Measurements from ENCODE around the gene PALM3. TPM values are rescaled to one million over a fixed set of nuclear protein-coding genes. Genes with fewer than 3 reads are reported as not detected.

PALM3 gene
- total RNA-seq, 1 experiment from 2014 or later, result 0.54 TPM

DNA sequence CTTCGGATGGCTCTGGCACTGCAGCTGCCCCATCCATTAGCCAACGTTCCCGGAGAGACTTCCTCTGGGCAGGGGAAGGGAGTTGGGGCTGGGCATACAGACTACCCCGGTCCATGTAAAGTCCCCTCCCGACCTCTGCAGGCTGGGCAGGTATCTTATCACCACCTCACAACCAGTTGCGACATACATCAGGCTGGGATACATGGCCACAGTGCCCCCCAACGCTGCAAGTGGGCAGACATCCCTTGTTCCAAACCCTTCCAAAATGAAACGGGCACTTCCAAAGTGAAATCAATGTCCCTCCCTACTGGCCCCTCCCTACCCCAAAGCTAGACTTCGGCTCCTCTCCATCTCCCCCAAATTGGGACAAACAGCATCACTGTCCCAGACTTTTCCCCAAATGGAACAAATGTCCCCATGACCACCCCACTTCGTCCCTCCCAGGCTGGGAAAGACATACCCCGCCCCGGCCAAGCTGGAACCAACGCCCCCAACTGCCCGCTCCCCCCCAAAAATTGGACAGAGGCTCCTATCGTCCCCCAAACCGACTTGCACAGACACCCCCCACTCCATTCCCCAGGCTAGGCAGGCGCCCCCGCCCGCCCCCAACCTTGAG lies 5.0 kb downstream of the PALM3 start:
- no peak for ATAC-seq
- ChIA-PET POLR2A (no interaction called here), CTCF (interaction anchor here (0.6 to 0.7 kb wide), 2 partner anchors 155 to 232 kb away, joined by 4 read pairs; no protein-coding TSS in a partner anchor)
- in situ Hi-C loops (cut with HindIII; ENCODE audit: low pct_unique_long_range_greater_than_20kb, low sequenced_read_pairs), result no loop called here
- H3K36me3 ChIP-seq (ENCODE audit: control insufficient read depth, insufficient read depth, low read length), result no peaks in the 10 kb centered on the region
- TF ChIP-seq, protein P1, sequence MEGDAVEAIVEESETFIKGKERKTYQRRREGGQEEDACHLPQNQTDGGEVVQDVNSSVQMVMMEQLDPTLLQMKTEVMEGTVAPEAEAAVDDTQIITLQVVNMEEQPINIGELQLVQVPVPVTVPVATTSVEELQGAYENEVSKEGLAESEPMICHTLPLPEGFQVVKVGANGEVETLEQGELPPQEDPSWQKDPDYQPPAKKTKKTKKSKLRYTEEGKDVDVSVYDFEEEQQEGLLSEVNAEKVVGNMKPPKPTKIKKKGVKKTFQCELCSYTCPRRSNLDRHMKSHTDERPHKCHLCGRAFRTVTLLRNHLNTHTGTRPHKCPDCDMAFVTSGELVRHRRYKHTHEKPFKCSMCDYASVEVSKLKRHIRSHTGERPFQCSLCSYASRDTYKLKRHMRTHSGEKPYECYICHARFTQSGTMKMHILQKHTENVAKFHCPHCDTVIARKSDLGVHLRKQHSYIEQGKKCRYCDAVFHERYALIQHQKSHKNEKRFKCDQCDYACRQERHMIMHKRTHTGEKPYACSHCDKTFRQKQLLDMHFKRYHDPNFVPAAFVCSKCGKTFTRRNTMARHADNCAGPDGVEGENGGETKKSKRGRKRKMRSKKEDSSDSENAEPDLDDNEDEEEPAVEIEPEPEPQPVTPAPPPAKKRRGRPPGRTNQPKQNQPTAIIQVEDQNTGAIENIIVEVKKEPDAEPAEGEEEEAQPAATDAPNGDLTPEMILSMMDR (IDR thresholded peaks at IDR 0.05), result no peak
- TF ChIP-seq TCF7L2 (IDR thresholded peaks at IDR 0.05; ENCODE audit: low read depth, low read length), result no peak
- TF ChIP-seq SIN3A (IDR thresholded peaks at IDR 0.05; ENCODE audit: borderline replicate concordance, insufficient read depth, low read depth, low read length), result no peak
- TF ChIP-seq, protein P2, sequence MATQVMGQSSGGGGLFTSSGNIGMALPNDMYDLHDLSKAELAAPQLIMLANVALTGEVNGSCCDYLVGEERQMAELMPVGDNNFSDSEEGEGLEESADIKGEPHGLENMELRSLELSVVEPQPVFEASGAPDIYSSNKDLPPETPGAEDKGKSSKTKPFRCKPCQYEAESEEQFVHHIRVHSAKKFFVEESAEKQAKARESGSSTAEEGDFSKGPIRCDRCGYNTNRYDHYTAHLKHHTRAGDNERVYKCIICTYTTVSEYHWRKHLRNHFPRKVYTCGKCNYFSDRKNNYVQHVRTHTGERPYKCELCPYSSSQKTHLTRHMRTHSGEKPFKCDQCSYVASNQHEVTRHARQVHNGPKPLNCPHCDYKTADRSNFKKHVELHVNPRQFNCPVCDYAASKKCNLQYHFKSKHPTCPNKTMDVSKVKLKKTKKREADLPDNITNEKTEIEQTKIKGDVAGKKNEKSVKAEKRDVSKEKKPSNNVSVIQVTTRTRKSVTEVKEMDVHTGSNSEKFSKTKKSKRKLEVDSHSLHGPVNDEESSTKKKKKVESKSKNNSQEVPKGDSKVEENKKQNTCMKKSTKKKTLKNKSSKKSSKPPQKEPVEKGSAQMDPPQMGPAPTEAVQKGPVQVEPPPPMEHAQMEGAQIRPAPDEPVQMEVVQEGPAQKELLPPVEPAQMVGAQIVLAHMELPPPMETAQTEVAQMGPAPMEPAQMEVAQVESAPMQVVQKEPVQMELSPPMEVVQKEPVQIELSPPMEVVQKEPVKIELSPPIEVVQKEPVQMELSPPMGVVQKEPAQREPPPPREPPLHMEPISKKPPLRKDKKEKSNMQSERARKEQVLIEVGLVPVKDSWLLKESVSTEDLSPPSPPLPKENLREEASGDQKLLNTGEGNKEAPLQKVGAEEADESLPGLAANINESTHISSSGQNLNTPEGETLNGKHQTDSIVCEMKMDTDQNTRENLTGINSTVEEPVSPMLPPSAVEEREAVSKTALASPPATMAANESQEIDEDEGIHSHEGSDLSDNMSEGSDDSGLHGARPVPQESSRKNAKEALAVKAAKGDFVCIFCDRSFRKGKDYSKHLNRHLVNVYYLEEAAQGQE (IDR thresholded peaks at IDR 0.05; ENCODE audit: insufficient read depth in 1 of 2, low read depth in 2 of 2, low read length in 1 of 2), result no peak
- no peak for TF ChIP-seq POLR2AphosphoS5 (IDR thresholded peaks at IDR 0.05; ENCODE audit: low read depth, low read length)
- peak overlapping the region in 1 of 2 experiments; percentile 24; a peak in 2 of 4 replicates for H3K4me3 ChIP-seq (ENCODE audit: low read depth in 2 of 2, low read length in 2 of 2)
- H3K27me3 ChIP-seq (ENCODE audit: control insufficient read depth, insufficient read depth, low read length), result no peaks in the 10 kb centered on the region
- no peak for DNase-seq (ENCODE audit: low read depth, low spot score)
- no peaks in the 10 kb centered on the region for H3K9me3 ChIP-seq (ENCODE audit: control insufficient read depth, insufficient read depth, low read depth, low read length)
- peaks cover 5% of the 10 kb centered on the region; the same call in 1 of the 2 replicates for H3K4me1 ChIP-seq (ENCODE audit: control insufficient read depth, insufficient read depth, low read length)
- no peak overlapping the region for H3K27ac ChIP-seq (ENCODE audit: low read length)
- intact Hi-C loops (cut with micrococcal nuclease; ENCODE audit: unreplicated experiment), result no loop called here
- BruUV-seq (replicated peaks), result no TSS peak

DNA sequence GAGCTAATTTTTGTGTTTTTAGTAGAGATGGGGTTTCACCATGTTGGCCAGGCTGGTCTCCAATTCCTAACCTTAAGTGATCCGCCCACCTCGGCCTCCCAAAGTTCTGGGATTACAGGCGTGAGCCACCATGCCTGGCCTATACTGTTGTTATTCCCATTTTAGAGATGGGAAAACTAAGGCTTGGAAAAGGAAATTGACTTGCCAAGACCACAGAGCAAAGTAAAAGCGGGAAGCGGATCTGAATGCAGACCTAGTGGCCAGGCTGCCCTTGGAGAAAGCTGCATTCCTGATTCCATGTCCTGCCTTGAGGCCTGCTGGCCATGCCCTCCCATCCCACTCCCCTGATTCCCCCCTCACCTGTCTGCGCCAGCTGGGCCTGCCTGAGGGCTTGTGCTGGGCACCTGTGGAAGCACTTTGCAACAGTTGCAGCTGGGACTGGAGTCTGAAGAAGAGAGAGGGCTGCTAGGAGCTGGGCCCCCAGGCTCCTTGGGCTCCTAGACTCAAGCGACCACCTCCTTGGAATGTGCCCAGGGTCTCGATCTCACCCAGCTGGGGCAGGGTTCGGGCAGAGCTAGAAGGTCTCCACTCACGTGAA lies 5.7 kb downstream of the PALM3 start:
- peaks cover 5% of the 10 kb centered on the region; the same call in 1 of the 2 replicates for H3K4me1 ChIP-seq (ENCODE audit: control insufficient read depth, insufficient read depth, low read length)
- no peaks in the 10 kb centered on the region for H3K9me3 ChIP-seq (ENCODE audit: control insufficient read depth, insufficient read depth, low read depth, low read length)
- intact Hi-C loops (cut with micrococcal nuclease; ENCODE audit: unreplicated experiment), result no loop called here
- no peak overlapping the region for H3K4me3 ChIP-seq (ENCODE audit: low read depth in 2 of 2, low read length in 2 of 2)
- no TSS peak for BruUV-seq (replicated peaks)
- ChIA-PET POLR2A (no interaction called here), CTCF (no interaction called here)
- no peak for TF ChIP-seq TCF7L2 (IDR thresholded peaks at IDR 0.05; ENCODE audit: low read depth, low read length)
- no peak for TF ChIP-seq POLR2AphosphoS5 (IDR thresholded peaks at IDR 0.05; ENCODE audit: low read depth, low read length)
- TF ChIP-seq, protein P1 (IDR thresholded peaks at IDR 0.05), result no peak
- TF ChIP-seq SIN3A (IDR thresholded peaks at IDR 0.05; ENCODE audit: borderline replicate concordance, insufficient read depth, low read depth, low read length), result no peak
- TF ChIP-seq, protein P2 (IDR thresholded peaks at IDR 0.05; ENCODE audit: insufficient read depth in 1 of 2, low read depth in 2 of 2, low read length in 1 of 2), result no peak
- H3K27me3 ChIP-seq (ENCODE audit: control insufficient read depth, insufficient read depth, low read length), result no peaks in the 10 kb centered on the region
- DNase-seq (ENCODE audit: low read depth, low spot score) (no peak), ATAC-seq (no peak)
- no peak overlapping the region for H3K27ac ChIP-seq (ENCODE audit: low read length)
- no peaks in the 10 kb centered on the region for H3K36me3 ChIP-seq (ENCODE audit: control insufficient read depth, insufficient read depth, low read length)
- in situ Hi-C loops (cut with HindIII; ENCODE audit: low pct_unique_long_range_greater_than_20kb, low sequenced_read_pairs), result no loop called here

Measured in Panc1 (cell line).